ENCODE measurements around the gene SORCS2. TPM values are rescaled to one million over a fixed set of nuclear protein-coding genes. Genes with fewer than 3 reads are reported as not detected.

Gene SORCS2
- total RNA-seq, 1 experiment from 2014 or later = 0.06 TPM

DNA sequence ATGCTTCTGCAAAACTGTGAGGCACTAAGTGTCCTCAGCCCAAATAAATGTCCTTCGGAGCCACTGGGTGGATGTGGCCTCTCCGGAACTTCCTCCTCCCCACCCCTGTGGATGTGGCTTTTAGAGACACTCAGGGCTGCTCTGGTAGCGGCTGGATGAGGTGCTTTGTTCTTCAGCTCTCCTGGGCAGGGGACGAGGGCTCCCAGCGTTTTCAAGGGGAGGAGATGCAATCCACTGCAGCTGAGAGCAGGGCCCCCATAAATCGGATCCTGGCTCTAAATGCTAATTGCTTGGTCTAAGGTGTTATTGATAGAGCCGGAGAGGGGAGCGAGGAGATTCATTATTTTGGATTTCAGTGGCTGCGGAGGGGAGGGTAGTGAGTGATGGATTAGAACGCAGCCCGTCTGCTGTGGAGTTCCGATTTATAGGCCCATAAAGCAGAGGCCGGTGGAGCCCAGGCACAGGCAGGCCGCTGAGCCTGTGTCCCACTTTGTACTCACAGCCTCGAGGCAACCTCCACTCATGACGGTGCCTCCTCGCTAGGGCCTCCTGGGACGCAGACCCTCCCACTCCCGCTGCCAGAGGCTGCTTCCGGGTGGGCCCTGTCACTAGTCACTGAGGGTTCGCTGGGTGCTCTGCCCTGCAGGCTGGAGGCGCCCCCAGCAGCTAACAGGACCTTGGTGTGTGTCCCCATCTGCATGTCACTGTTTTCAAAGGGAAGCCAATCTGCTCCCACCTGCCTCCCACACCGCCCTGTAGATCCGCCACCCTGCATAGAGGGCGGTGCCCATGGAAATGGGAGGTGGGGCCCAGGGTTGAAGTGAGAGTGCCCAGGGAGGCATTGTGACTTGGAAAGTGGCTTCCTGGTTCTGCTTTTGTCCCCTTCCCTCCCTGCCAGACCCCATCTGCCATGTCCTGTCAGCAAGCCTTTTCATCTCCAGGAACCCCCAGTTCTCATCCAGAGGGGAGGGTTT is 377.8 kb downstream of the SORCS2 start:
- H3K36me3 ChIP-seq (ENCODE audit: insufficient read depth, low read length, poor library complexity, severe bottlenecking) = no peaks in the 10 kb centered on the region
- H3K27me3 ChIP-seq (replicated peaks; ENCODE audit: insufficient read depth, low read depth, low read length, poor library complexity) = no peaks in the 10 kb centered on the region
- H3K9me3 ChIP-seq (ENCODE audit: low read depth, low read length, poor library complexity, severe bottlenecking) = no peaks in the 10 kb centered on the region
- no peak overlapping the region for H3K4me3 ChIP-seq (ENCODE audit: low read depth, low read length, poor library complexity, severe bottlenecking)
- intact Hi-C loops (cut with micrococcal nuclease; ENCODE audit: unreplicated experiment) = no loop called here
- POLR2A ChIA-PET (ENCODE audit: low non-redundant PET) = no interaction called here
- no peak for TF ChIP-seq EZH2 (IDR thresholded peaks at IDR 0.05; ENCODE audit: borderline replicate concordance, low read depth, low read length, poor library complexity, severe bottlenecking)
- no peaks in the 10 kb centered on the region for H3K4me1 ChIP-seq (ENCODE audit: insufficient read depth, low read length, poor library complexity, severe bottlenecking)
- no peak for DNase-seq (ENCODE audit: low spot score)
- CTCF ChIA-PET = no interaction called here
- H3K27ac ChIP-seq (ENCODE audit: low read depth, low read length, poor library complexity, severe bottlenecking) = no peak overlapping the region
- BruUV-seq (replicated peaks) = no TSS peak

DNA sequence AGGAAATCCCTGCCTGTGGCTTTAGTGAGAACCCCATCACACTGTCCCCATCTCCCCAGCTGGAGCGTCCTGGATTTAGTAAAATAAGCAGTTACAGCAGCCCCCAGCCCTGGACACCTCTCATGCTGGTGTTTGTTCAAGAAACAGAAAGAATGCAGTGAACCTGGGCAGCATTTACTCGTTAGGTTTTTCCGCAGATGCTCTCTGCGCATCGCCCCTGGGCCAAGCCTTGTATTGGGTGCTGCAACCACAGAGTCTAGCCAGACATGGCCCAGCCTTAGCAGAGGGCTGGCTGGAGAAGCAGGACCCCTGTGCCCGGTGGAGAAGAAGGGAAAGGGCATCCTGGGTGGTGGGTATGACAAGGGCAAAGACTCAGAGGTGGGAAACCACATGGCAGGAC is 378.7 kb downstream of the SORCS2 start:
- Histone ChIP-seq H3K27me3 (replicated peaks; ENCODE audit: insufficient read depth, low read depth, low read length, poor library complexity) (no peaks in the 10 kb centered on the region), H3K27ac (ENCODE audit: low read depth, low read length, poor library complexity, severe bottlenecking) (no peak overlapping the region), H3K4me1 (ENCODE audit: insufficient read depth, low read length, poor library complexity, severe bottlenecking) (no peaks in the 10 kb centered on the region), H3K9me3 (ENCODE audit: low read depth, low read length, poor library complexity, severe bottlenecking) (no peaks in the 10 kb centered on the region), H3K36me3 (ENCODE audit: insufficient read depth, low read length, poor library complexity, severe bottlenecking) (no peaks in the 10 kb centered on the region), H3K4me3 (ENCODE audit: low read depth, low read length, poor library complexity, severe bottlenecking) (no peak overlapping the region)
- intact Hi-C loops (cut with micrococcal nuclease; ENCODE audit: unreplicated experiment) = no loop called here
- CTCF ChIA-PET = no interaction called here
- DNase-seq (ENCODE audit: low spot score) = no peak
- no TSS peak for BruUV-seq (replicated peaks)
- TF ChIP-seq EZH2 (IDR thresholded peaks at IDR 0.05; ENCODE audit: borderline replicate concordance, low read depth, low read length, poor library complexity, severe bottlenecking) = no peak
- TF ChIP-seq, protein P1, sequence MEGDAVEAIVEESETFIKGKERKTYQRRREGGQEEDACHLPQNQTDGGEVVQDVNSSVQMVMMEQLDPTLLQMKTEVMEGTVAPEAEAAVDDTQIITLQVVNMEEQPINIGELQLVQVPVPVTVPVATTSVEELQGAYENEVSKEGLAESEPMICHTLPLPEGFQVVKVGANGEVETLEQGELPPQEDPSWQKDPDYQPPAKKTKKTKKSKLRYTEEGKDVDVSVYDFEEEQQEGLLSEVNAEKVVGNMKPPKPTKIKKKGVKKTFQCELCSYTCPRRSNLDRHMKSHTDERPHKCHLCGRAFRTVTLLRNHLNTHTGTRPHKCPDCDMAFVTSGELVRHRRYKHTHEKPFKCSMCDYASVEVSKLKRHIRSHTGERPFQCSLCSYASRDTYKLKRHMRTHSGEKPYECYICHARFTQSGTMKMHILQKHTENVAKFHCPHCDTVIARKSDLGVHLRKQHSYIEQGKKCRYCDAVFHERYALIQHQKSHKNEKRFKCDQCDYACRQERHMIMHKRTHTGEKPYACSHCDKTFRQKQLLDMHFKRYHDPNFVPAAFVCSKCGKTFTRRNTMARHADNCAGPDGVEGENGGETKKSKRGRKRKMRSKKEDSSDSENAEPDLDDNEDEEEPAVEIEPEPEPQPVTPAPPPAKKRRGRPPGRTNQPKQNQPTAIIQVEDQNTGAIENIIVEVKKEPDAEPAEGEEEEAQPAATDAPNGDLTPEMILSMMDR (conservative IDR thresholded peaks at IDR 0.05; ENCODE audit: low read depth, low read length) = no peak
- POLR2A ChIA-PET (ENCODE audit: low non-redundant PET) = no interaction called here

DNA sequence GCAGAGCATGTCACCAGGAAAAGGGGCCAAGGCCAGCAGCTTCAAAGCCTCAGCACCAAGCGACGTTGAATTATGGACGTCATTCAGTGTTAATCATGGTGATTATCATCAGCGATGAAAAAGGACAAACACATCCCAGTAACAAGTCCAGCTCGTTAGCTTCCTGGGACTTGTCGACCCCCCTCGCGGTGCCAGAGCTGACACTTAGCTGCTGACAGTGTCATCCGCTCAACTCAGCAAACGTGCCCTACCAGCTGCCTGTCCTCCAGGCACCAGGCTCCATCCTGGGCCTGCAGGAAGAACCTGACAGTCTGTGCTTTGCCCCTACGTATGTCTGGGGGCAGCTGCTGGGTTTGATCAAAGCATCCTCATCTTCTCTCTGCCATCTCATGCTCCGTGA is 379.4 kb downstream of the SORCS2 start:
- CTCF ChIA-PET = no interaction called here
- POLR2A ChIA-PET (ENCODE audit: low non-redundant PET) = no interaction called here
- BruUV-seq (replicated peaks) = no TSS peak

More for the DNA sequence above, 379.4 kb downstream of the SORCS2 start:
- no peak overlapping the region for H3K4me3 ChIP-seq (ENCODE audit: low read depth, low read length, poor library complexity, severe bottlenecking)
- H3K36me3 ChIP-seq (ENCODE audit: insufficient read depth, low read length, poor library complexity, severe bottlenecking) = no peaks in the 10 kb centered on the region
- DNase-seq (ENCODE audit: low spot score) = no peak
- intact Hi-C loops (cut with micrococcal nuclease; ENCODE audit: unreplicated experiment) = no loop called here
- H3K27me3 ChIP-seq (replicated peaks; ENCODE audit: insufficient read depth, low read depth, low read length, poor library complexity) = no peaks in the 10 kb centered on the region
- TF ChIP-seq, protein P1 (conservative IDR thresholded peaks at IDR 0.05; ENCODE audit: low read depth, low read length) = no peak
- TF ChIP-seq EZH2 (IDR thresholded peaks at IDR 0.05; ENCODE audit: borderline replicate concordance, low read depth, low read length, poor library complexity, severe bottlenecking) = no peak
- H3K27ac ChIP-seq (ENCODE audit: low read depth, low read length, poor library complexity, severe bottlenecking) = no peak overlapping the region
- H3K4me1 ChIP-seq (ENCODE audit: insufficient read depth, low read length, poor library complexity, severe bottlenecking) = no peaks in the 10 kb centered on the region
- peaks cover 5% of the 10 kb centered on the region for H3K9me3 ChIP-seq (ENCODE audit: low read depth, low read length, poor library complexity, severe bottlenecking)

Measured in A673 (cell line).